ENCODE results near the gene ZNF174.

DNA sequence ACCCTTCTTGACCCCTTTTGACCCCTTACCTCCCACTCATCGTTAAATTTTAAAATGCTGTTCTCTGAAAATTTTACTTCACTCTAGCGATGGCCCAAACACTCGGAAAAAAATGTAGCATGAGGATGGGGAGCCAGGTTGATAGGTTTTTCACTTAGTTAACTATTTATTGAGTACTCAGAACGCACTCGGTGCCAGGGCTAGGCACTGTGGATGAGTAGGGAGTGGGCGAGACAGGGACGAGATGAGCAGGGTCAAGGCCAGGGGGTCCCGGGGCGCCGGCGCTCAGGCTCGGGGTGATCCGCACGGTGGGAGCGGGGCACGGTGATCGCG is 603 bp upstream of the ZNF174 start:
- TF ChIP-seq, protein P1, sequence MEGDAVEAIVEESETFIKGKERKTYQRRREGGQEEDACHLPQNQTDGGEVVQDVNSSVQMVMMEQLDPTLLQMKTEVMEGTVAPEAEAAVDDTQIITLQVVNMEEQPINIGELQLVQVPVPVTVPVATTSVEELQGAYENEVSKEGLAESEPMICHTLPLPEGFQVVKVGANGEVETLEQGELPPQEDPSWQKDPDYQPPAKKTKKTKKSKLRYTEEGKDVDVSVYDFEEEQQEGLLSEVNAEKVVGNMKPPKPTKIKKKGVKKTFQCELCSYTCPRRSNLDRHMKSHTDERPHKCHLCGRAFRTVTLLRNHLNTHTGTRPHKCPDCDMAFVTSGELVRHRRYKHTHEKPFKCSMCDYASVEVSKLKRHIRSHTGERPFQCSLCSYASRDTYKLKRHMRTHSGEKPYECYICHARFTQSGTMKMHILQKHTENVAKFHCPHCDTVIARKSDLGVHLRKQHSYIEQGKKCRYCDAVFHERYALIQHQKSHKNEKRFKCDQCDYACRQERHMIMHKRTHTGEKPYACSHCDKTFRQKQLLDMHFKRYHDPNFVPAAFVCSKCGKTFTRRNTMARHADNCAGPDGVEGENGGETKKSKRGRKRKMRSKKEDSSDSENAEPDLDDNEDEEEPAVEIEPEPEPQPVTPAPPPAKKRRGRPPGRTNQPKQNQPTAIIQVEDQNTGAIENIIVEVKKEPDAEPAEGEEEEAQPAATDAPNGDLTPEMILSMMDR (IDR thresholded peaks at IDR 0.05; ENCODE audit: poor library complexity, severe bottlenecking), result no peak
- TF ChIP-seq, protein P2, sequence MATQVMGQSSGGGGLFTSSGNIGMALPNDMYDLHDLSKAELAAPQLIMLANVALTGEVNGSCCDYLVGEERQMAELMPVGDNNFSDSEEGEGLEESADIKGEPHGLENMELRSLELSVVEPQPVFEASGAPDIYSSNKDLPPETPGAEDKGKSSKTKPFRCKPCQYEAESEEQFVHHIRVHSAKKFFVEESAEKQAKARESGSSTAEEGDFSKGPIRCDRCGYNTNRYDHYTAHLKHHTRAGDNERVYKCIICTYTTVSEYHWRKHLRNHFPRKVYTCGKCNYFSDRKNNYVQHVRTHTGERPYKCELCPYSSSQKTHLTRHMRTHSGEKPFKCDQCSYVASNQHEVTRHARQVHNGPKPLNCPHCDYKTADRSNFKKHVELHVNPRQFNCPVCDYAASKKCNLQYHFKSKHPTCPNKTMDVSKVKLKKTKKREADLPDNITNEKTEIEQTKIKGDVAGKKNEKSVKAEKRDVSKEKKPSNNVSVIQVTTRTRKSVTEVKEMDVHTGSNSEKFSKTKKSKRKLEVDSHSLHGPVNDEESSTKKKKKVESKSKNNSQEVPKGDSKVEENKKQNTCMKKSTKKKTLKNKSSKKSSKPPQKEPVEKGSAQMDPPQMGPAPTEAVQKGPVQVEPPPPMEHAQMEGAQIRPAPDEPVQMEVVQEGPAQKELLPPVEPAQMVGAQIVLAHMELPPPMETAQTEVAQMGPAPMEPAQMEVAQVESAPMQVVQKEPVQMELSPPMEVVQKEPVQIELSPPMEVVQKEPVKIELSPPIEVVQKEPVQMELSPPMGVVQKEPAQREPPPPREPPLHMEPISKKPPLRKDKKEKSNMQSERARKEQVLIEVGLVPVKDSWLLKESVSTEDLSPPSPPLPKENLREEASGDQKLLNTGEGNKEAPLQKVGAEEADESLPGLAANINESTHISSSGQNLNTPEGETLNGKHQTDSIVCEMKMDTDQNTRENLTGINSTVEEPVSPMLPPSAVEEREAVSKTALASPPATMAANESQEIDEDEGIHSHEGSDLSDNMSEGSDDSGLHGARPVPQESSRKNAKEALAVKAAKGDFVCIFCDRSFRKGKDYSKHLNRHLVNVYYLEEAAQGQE (IDR thresholded peaks at IDR 0.05; ENCODE audit: borderline replicate concordance), result no peak

All from neural cell (in vitro differentiated cells).